Thoracic aorta (tissue), 2 donors: ENCODE results near the gene SH2D1B. TPM values are rescaled to one million over a fixed set of nuclear protein-coding genes. Genes with fewer than 3 reads are reported as not detected.

Experiments
- ATAC-seq: fragments of 150-250 bp; one replicate; pipeline ENCODE4 v1.8.0; 2017; ENCODE audit warnings: low read depth; ENCODE audit not compliant: insufficient number of reproducible peaks, low FRiP score
- DNase-seq: peaks from one replicate; pipeline ENCODE4 v3.0.0-alpha.2; 2020; ENCODE audit warnings: low spot score
- H3K27ac ChIP-seq, 2 donors: fragments of 200-600 bp; sonication (generic); 1 replicate in 1 of 2; 2 replicates in 1 of 2; pipeline ENCODE4 v1.5.1; 2016; ENCODE audit warnings: mild to moderate bottlenecking in 2 of 2, moderate library complexity in 2 of 2
- H3K27me3 ChIP-seq: fragments of 200-600 bp; sonication (generic); replicated peaks from 2 replicates; pipeline ENCODE4 v1.6.0; 2016; ENCODE audit warnings: mild to moderate bottlenecking; ENCODE audit not compliant: insufficient read depth
- H3K36me3 ChIP-seq: fragments of 200-600 bp; sonication (generic); one replicate; pipeline ENCODE4 v1.5.1; 2016
- H3K4me1 ChIP-seq, 2 donors: fragments of 200-600 bp; sonication (generic); 1 replicate in 1 of 2; 2 replicates in 1 of 2; pipeline versions ENCODE4 v1.5.1 to v1.6.0; 2016; ENCODE audit warnings: low read depth in 2 of 2, mild to moderate bottlenecking in 1 of 2; ENCODE audit not compliant: control insufficient read depth in 1 of 2
- H3K4me3 ChIP-seq: fragments of 200-600 bp; sonication (generic); 2 replicates; pipeline ENCODE4 v1.5.1; 2016; ENCODE audit warnings: mild to moderate bottlenecking
- H3K9me3 ChIP-seq: fragments of 200-600 bp; sonication (generic); 2 replicates; pipeline ENCODE4 v1.5.1; 2016
- total RNA-seq, 2 donors: library from RNA; depleted of rRNA; stranded (reverse); fragments of >200 nt; gene quantifications; one replicate each; pipeline versions ENCODE4 v1.1.0 to v1.2.3, GENCODE V29; 2016
- TF ChIP-seq, protein P1 (sequence below): fragments of 200-600 bp; sonication (generic); IDR thresholded peaks from one replicate; pipeline ENCODE4 v1.5.1; 2019; ENCODE audit warnings: antibody characterized with exemption

SH2D1B gene
- total RNA-seq, 2 donors from 2014 or later, result 0.68 TPM; not detected in 1

- TF ChIP-seq, protein P1, sequence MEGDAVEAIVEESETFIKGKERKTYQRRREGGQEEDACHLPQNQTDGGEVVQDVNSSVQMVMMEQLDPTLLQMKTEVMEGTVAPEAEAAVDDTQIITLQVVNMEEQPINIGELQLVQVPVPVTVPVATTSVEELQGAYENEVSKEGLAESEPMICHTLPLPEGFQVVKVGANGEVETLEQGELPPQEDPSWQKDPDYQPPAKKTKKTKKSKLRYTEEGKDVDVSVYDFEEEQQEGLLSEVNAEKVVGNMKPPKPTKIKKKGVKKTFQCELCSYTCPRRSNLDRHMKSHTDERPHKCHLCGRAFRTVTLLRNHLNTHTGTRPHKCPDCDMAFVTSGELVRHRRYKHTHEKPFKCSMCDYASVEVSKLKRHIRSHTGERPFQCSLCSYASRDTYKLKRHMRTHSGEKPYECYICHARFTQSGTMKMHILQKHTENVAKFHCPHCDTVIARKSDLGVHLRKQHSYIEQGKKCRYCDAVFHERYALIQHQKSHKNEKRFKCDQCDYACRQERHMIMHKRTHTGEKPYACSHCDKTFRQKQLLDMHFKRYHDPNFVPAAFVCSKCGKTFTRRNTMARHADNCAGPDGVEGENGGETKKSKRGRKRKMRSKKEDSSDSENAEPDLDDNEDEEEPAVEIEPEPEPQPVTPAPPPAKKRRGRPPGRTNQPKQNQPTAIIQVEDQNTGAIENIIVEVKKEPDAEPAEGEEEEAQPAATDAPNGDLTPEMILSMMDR, result no peak
- ATAC-seq, result no peak
Measured at GRCh38 chr1:162405800-162406199, 6.1 kb downstream of the SH2D1B start.

GRCh38 chr1:162404550-162405160 lies 7.3 kb downstream of the SH2D1B start:
- Histone ChIP-seq H3K4me3 (no peak overlapping the region), H3K27ac (no peak overlapping the region), H3K4me1 (no peaks in the 10 kb centered on the region), H3K27me3 (no peaks in the 10 kb centered on the region), H3K9me3 (no peaks in the 10 kb centered on the region), H3K36me3 (no peaks in the 10 kb centered on the region)
- ATAC-seq (no peak), DNase-seq (no peak)
- TF ChIP-seq, protein P1, result no peak

More at GRCh38 chr1:162405800-162406199, 6.1 kb downstream of the SH2D1B start:
- no peak overlapping the region for H3K4me3 ChIP-seq
- no peaks in the 10 kb centered on the region for H3K27me3 ChIP-seq
- no peaks in the 10 kb centered on the region for H3K36me3 ChIP-seq
- DNase-seq, result no peak
- no peaks in the 10 kb centered on the region for H3K4me1 ChIP-seq
- no peaks in the 10 kb centered on the region for H3K9me3 ChIP-seq
- H3K27ac ChIP-seq, result no peak overlapping the region

- H3K4me3 ChIP-seq, result no peak overlapping the region
- TF ChIP-seq, protein P1, result no peak
- H3K27ac ChIP-seq, result no peak overlapping the region
- DNase-seq (no peak), ATAC-seq (no peak)
- H3K4me1 ChIP-seq, result no peaks in the 10 kb centered on the region
- H3K27me3 ChIP-seq, result no peaks in the 10 kb centered on the region
- H3K36me3 ChIP-seq, result no peaks in the 10 kb centered on the region
- no peaks in the 10 kb centered on the region for H3K9me3 ChIP-seq
Measured at GRCh38 chr1:162400790-162401355, 11.1 kb downstream of the SH2D1B start.

- Histone ChIP-seq H3K9me3 (no peaks in the 10 kb centered on the region), H3K27me3 (no peaks in the 10 kb centered on the region), H3K4me3 (no peak overlapping the region), H3K27ac (no peak overlapping the region), H3K4me1 (no peaks in the 10 kb centered on the region), H3K36me3 (no peaks in the 10 kb centered on the region)
- DNase-seq (no peak), ATAC-seq (no peak)
- TF ChIP-seq, protein P1, result no peak
Measured at GRCh38 chr1:162398999-162399580, 12.8 kb downstream of the SH2D1B start.

GRCh38 chr1:162397943-162398560 lies 13.9 kb downstream of the SH2D1B start:
- Histone ChIP-seq H3K36me3 (no peaks in the 10 kb centered on the region), H3K9me3 (no peaks in the 10 kb centered on the region), H3K27ac (no peak overlapping the region), H3K4me3 (no peak overlapping the region), H3K27me3 (no peaks in the 10 kb centered on the region), H3K4me1 (no peaks in the 10 kb centered on the region)
- TF ChIP-seq, protein P1, result no peak
- DNase-seq, result no peak
- no peak for ATAC-seq
